ENCODE results near the gene ATP2A1.
"Not testable (repeated sequence)": the region's sequence is repeated elsewhere in the genome, so short reads cannot be mapped to it uniquely, and the experiment has no call there.

The ATP2A1 gene

DNA sequence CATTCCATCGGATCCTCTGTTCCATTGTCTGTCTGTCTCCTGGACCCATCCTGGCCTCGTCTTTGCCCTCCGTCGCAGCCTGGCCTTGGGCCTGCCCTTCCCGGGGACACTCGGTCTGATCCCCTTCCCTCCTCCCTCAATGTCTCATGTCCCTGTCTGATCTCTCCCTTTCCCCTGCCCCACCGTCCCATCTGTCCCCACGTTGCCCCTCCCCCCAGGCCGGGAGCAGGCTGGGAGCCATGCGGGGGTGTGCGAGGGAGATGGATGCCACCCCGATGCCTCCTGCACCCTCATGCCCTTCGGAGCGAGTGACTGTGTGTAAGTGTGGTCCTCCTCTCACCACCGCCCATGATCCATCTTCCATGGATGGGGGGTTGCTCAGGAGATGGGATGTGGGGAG is 5.3 kb upstream of the ATP2A1 start:
- H3K27me3 Mint-ChIP-seq = no peaks in the 10 kb centered on the region
- H3K4me1 Mint-ChIP-seq = no peaks in the 10 kb centered on the region
- peaks cover 9% of the 10 kb centered on the region for H3K36me3 Mint-ChIP-seq (ENCODE audit: low read depth)
- no peaks in the 10 kb centered on the region for H3K9me3 Mint-ChIP-seq
- H3K4me3 Mint-ChIP-seq = no peak overlapping the region
- ATAC-seq = no peak
- DNase-seq = no peak
- H3K27ac Mint-ChIP-seq = no peak overlapping the region

DNA sequence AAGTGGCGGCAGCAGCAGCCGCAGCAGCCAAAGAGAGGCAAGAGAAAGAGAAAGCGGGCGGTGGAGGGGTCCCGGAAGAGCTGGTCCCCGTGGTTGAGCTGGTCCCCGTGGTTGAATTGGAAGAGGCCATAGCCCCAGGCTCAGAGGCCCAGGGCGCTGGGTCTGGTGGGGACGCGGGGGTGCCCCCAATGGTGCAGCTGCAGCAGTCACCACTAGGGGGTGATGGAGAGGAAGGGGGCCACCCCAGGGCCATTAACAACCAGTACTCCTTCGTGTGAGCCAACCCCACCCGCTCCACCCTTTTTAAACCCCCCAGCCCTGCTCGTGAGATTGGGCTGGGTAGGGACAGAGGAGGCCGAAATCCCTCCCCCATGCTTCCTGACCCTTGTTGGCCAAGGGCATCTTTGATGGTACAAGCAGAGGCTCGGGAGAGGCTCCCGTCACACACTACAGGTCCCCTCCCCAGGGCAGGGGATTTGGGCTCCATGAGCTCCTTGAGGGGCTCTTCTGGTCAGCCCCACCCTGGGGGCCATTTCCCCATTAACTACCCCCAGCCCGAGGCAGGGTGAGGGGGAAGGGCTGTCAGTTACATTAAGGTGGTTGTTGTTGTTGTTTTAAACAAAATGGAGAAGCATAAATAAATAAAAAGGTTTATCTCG is 4.6 kb upstream of the ATP2A1 start:
- peak; percentile 64 for ATAC-seq
- Mint-ChIP-seq H3K4me3 (no peak overlapping the region), H3K27me3 (no peaks in the 10 kb centered on the region), H3K4me1 (peaks cover 2% of the 10 kb centered on the region), H3K36me3 (ENCODE audit: low read depth) (peaks cover 9% of the 10 kb centered on the region), H3K27ac (no peak overlapping the region), H3K9me3 (no peaks in the 10 kb centered on the region)
- peak; percentile 68 for DNase-seq

DNA sequence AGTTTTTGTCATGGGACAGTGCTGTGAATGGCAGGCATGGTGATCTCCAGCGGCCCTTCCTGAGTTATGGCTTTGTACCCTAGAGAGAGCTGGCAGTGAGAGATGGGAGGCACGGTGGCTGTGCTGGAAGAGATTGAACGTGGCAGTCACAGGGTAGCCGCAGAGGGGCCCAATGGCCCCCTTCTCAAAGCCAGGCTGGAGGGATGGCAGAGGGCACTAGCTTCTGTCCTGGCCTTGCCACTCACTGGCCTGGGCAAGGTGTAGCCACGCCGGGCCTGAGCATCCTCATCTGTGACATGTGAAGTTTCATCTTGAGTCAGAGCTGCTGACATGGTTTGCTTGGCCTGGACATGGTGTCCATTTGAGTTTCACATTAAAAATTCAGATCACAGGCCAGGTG is 3.9 kb upstream of the ATP2A1 start:
- Mint-ChIP-seq H3K27me3 (no peaks in the 10 kb centered on the region), H3K9me3 (no peaks in the 10 kb centered on the region), H3K27ac (no peak overlapping the region), H3K4me3 (no peak overlapping the region), H3K36me3 (ENCODE audit: low read depth) (peaks cover 7% of the 10 kb centered on the region), H3K4me1 (peaks cover 9% of the 10 kb centered on the region)
- DNase-seq (no peak), ATAC-seq (no peak)

DNA sequence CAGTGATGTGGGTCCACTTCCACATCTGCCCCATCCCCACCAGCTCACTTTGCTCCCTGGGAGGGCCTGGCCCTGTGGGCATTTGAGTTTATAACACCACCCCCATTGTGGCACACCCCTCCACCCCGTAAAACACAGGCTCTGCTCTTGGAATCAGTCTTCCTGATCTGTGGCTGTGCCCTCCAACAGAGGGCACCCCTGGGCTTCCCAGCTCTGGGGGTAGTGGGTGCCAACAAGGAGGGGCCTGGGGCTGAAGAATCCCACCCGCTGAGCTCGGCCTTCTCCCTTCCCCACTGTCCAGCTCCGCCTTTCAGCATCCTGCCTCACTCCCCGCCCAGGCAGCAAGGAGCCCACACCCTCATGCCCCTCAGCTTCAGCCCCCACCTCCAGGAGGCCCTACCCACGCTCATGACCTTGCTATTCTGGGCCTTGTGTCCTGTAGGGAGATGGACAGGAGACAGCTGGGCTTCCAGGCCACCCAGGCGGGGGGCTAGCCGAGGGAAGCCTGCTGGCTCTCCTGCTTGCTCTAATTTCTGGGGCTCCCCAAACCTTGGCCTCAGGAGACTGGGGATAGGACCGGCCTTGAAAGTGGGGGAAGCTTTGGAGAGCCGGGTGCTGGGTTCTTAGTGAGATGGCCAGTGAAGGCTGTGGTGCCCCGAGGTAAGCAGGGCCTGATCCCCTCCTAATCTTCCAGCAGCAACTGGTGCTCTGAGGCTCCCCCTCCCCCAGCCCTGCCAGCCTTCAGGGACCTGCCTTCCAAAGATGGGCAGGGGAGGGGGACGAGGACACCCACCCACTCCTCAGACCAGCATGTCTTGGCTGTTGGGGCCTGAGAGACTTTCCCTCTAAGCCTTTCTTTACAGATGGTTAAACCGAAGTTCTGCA is 2.9 kb upstream of the ATP2A1 start:
- H3K36me3 Mint-ChIP-seq (ENCODE audit: low read depth) = peaks cover 3% of the 10 kb centered on the region

DNA sequence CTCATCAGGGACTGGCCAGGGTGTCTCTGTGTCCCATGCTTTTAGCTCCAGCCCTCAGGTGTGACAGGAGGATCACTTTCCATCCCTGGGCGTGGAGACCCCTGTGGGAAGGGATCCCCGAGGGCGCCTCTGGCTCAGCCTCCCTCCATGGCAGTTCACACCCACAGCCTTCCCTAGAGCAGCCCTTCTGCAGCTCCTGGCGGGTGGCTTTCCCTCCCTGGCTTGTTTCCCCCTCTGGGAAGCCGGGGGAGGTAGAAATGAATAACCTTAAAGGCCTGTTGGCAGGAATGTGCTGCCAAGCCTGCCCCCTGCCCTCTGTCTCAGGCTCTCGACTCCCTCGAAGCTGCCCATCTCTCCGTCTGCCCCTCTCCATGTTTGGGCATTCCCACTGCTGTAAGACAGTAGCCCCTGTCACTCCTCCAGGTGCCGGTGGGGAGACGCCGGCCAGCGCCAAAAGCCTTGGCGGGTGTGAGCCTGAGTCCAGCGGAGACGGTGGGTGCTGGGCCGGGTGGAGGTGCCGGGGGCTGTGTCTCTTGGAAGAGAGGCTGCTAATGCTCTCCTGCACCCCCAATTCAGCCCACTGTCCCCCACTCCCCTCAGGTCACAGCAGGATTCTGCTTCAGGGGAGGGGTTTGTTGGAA is 2.1 kb upstream of the ATP2A1 start:
- no peak for DNase-seq
- H3K27me3 Mint-ChIP-seq = peaks cover 5% of the 10 kb centered on the region
- H3K27ac Mint-ChIP-seq = no peak overlapping the region
- no peak for ATAC-seq
- H3K4me3 Mint-ChIP-seq = no peak overlapping the region
- peaks cover 19% of the 10 kb centered on the region for H3K4me1 Mint-ChIP-seq
- H3K9me3 Mint-ChIP-seq = no peaks in the 10 kb centered on the region
- H3K36me3 Mint-ChIP-seq (ENCODE audit: low read depth) = peaks cover 3% of the 10 kb centered on the region

More for the DNA sequence above, 2.9 kb upstream of the ATP2A1 start:
- ATAC-seq = no peak
- no peak for DNase-seq
- Mint-ChIP-seq H3K27me3 (no peaks in the 10 kb centered on the region), H3K27ac (no peak overlapping the region), H3K4me3 (no peak overlapping the region), H3K4me1 (peaks cover 13% of the 10 kb centered on the region), H3K9me3 (no peaks in the 10 kb centered on the region)

DNA sequence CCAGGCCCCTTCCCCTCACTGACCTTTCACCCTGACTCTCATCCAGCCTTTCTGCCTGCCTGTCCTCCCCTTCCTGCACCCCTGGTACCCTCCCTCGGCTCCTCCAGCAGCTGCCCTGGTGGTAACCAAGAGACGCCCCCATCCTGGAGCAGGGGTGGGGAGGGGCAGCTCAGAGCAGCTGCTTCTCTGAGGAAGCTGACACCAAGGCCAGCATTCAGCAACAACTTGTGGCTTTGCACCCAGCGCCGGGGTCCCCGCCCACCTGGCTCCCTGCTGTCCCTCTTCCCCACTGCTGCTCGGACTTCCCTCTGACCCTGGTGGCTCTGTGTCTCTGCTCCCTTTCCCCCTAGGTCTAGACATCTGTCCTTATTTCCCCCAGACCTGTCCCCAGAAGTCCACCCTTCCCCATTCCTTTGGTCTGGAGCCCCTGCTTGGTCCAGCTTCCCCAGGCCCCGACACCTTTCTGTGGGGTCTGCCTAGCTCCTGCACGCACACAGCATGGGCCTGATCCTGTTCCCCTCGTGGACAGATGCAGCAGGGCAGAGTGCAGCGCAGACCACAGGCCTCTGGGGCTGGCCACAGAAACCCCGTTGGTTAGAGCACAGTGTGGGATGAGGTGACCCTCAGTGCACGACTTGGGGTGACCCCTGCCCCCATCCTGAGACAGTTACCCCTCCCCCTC is 1.2 kb upstream of the ATP2A1 start:
- ATAC-seq (no peak), DNase-seq (no peak)
- no peak overlapping the region for H3K4me3 Mint-ChIP-seq
- no peaks in the 10 kb centered on the region for H3K9me3 Mint-ChIP-seq
- H3K4me1 Mint-ChIP-seq = peaks cover 21% of the 10 kb centered on the region
- H3K27ac Mint-ChIP-seq = no peak overlapping the region
- peaks cover 8% of the 10 kb centered on the region for H3K27me3 Mint-ChIP-seq
- peaks cover 3% of the 10 kb centered on the region for H3K36me3 Mint-ChIP-seq (ENCODE audit: low read depth)

DNA sequence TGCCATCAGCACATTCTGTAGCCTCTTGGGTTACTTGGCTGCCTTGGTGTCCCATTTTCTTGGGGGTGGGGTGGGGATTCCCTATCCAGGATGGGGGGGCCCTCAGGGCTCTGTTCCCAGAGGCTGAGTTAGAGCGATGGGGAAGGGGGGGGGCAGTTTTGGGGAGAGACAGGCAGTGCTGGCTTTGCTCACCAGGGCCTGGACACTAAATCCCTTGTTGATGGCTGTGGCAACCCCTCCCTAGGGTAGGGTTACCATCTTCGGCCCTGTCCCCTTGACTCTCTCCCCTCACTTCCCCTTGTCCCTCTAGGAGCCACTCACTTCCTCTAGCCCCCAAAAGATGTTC is 660 bp upstream of the ATP2A1 start:
- DNase-seq (no peak), ATAC-seq (no peak)
- Mint-ChIP-seq H3K27me3 (peaks cover 10% of the 10 kb centered on the region), H3K27ac (no peak overlapping the region), H3K9me3 (no peaks in the 10 kb centered on the region), H3K36me3 (ENCODE audit: low read depth) (peaks cover 3% of the 10 kb centered on the region), H3K4me3 (no peak overlapping the region), H3K4me1 (peaks cover 21% of the 10 kb centered on the region)

DNA sequence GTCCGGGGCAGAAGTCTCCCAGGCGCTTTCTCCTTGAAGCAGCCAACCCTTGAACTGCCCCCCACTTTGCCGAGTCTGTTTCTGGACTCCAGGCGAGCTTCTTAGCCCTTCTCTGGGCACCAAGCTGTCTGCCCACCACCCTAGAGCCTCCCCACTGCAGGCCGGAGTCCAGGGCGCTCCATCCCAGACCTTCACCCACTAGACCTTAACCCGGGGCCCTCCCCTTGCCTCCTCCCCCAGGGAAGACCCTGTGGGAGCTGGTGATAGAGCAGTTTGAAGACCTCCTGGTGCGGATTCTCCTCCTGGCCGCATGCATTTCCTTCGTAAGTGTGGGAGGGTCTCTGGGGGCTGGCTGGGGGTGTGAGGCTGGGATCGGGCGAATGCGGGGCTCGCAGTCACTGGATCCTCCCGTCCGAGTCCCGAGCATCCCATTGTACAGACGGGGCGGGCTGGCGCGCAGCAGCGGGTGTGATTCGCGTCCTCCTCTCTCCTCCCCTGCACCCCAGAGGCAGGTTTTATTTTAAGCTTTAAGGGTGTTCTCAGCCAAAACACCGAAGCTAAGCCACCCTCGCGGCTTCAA is 1.1 kb downstream of the ATP2A1 start:
- no peak for DNase-seq
- Mint-ChIP-seq H3K4me3 (peak overlapping the region; percentile 86), H3K9me3 (no peaks in the 10 kb centered on the region), H3K36me3 (ENCODE audit: low read depth) (no peaks in the 10 kb centered on the region), H3K4me1 (peaks cover 21% of the 10 kb centered on the region), H3K27me3 (peaks cover 10% of the 10 kb centered on the region), H3K27ac (peak overlapping the region; percentile 65)
- peak; percentile 35 for ATAC-seq

DNA sequence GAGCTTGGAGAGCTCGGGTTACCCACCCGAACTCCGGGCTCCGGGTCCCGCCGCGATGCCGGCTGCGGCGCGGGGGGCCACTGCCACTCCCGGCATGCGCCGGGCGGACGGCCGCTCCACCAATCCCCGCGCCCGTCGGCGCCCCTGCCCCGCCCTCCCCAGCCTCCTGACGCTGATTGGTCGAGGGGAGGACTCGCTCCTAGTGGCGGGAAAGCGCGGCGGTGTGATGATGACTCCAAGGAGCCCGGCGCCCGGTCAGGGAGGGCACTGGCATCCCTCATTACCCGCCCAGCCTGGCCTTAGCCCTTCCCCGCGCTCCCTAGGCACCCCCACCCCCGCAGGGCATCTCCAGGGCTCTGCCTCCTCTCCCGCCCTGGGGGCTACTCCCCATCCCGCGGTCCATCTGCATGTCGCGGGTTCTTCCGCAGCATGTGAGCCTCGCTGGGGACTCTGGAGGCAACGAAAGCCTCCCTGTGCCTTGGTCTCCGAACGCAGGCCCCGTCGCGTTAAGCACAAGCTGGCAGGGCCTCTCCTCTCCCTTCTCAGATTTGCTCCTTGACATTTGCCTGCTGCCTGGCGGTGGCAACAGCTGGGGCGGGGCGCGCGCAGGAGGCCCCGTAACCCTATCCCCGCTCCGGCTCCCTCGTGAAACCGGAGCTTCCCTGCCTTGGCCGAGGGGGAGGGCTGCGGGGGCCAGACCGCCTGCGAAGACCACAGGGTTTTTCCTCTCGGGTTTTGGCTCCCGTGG is 1.7 kb downstream of the ATP2A1 start:
- Mint-ChIP-seq H3K4me1 (peaks cover 21% of the 10 kb centered on the region), H3K36me3 (ENCODE audit: low read depth) (no peaks in the 10 kb centered on the region), H3K27ac (peak overlapping the region; percentile 73), H3K27me3 (peaks cover 10% of the 10 kb centered on the region), H3K9me3 (no peaks in the 10 kb centered on the region), H3K4me3 (peak overlapping the region; percentile 86)
- DNase-seq (peak; percentile 93), ATAC-seq (peak; percentile 92)

DNA sequence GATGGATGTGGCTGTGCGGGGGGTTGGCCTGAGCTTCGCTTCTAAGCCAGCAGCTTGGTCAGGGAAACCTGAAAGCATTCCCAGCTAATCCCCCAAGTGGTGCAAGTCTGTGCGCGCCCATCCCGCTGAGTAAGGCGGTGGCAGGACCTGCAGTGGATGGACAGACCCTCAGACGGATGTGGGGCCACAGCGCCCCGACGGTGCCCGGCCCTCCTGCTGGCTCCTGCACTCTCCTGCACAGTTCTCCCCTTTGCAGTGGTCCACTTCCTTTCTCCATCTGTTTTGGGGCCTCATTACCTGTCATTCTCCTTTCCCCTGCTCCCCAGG is 2.3 kb downstream of the ATP2A1 start:
- peaks cover 10% of the 10 kb centered on the region for H3K27me3 Mint-ChIP-seq
- DNase-seq (no peak), ATAC-seq (no peak)
- no peaks in the 10 kb centered on the region for H3K9me3 Mint-ChIP-seq
- H3K27ac Mint-ChIP-seq = no peak overlapping the region
- no peaks in the 10 kb centered on the region for H3K36me3 Mint-ChIP-seq (ENCODE audit: low read depth)
- H3K4me1 Mint-ChIP-seq = peaks cover 21% of the 10 kb centered on the region
- peak overlapping the region; percentile 43 for H3K4me3 Mint-ChIP-seq

DNA sequence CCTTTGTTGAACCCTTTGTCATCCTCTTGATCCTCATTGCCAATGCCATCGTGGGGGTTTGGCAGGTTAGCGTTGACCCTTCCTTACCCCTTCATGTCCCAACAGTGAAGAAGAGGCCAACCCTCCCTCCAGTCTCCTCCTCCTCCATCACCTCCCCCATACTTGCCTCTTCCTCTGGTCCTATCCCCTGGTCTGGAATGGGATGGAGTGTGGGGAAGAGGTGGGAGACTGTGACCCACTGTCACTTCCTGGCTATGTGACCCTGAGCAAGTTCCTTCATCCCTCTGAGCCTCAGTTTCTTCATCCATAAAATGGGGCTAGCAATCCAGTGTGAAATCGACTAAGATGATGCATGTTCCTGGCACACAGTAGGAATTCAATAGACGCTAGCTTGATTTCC is 2.7 kb downstream of the ATP2A1 start:
- H3K27ac Mint-ChIP-seq = no peak overlapping the region
- H3K4me1 Mint-ChIP-seq = peaks cover 21% of the 10 kb centered on the region

DNA sequence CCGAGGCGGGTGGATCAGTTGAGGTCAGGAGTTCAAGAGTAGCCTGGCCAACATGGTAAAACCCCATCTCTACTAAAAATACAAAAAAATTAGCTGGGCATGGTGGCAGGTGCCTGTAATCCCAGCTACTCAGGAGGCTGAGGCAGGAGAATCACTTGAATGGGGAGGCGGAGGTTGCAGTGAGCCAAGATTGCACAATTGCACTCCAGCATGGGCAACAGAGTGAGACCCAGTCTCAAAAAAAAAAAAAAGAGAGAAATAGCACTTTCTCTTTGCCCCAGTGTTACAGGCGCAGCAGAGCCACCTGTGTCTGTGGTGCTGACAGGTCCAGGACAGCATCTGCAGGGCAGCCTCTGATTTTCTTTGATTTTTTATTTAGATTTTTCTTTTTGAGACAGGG is 3.3 kb downstream of the ATP2A1 start:
- peaks cover 21% of the 10 kb centered on the region for H3K4me1 Mint-ChIP-seq
- not testable (repeated sequence) for H3K27me3 Mint-ChIP-seq; H3K9me3 Mint-ChIP-seq; DNase-seq; H3K36me3 Mint-ChIP-seq (ENCODE audit: low read depth); ATAC-seq; H3K27ac Mint-ChIP-seq
- H3K4me3 Mint-ChIP-seq = peak overlapping the region; percentile 5

More for the DNA sequence above, 2.7 kb downstream of the ATP2A1 start:
- peak overlapping the region; percentile 43 for H3K4me3 Mint-ChIP-seq
- DNase-seq (no peak), ATAC-seq (no peak)
- H3K27me3 Mint-ChIP-seq = peaks cover 10% of the 10 kb centered on the region
- H3K36me3 Mint-ChIP-seq (ENCODE audit: low read depth) = no peaks in the 10 kb centered on the region
- H3K9me3 Mint-ChIP-seq = no peaks in the 10 kb centered on the region

DNA sequence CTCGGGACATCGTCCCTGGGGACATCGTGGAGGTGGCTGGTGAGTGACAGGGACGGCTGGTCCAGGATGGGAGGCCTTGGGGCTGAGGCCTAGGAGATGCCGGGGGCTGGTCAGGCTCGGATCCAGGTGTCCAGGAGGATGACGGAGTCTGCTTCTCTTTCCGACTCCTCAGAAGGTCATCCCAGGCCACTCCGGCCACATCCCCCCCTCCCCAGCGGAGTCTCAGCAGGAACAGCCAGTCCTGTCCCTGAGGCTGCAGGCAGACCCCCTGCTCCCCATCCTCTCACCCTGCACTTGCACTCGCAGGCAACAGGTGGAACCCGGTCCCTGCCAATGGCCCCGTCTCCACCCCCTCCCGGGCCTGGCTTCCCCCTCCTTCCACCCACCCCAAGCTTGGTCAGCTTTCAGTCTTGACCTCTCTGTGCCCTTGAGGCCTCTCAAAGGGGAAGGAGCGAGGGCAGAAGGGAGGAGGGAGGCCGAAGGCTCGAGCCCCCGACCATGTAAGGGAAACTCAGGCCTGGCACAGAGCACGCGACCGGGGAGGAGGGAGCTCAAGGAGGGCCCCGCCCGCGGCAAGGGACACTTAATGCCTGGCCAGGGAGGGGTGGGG is 4.4 kb downstream of the ATP2A1 start:
- Mint-ChIP-seq H3K27ac (no peak overlapping the region), H3K27me3 (peaks cover 10% of the 10 kb centered on the region), H3K4me3 (no peak overlapping the region), H3K9me3 (no peaks in the 10 kb centered on the region), H3K36me3 (ENCODE audit: low read depth) (no peaks in the 10 kb centered on the region), H3K4me1 (peaks cover 21% of the 10 kb centered on the region)
- no peak for ATAC-seq
- no peak for DNase-seq

All from activated naive CD8-positive, alpha-beta T cell treated with anti-CD3 and anti-CD28 coated beads, Interleukin-2, amount 50 U/mL, for 24 hours (primary cell).